Central memory CD8-positive, alpha-beta T cell (primary cell): ENCODE results near the gene MAST4.
A peak's percentile ranks its signal among the peaks of the same experiment; 100 is the strongest.

Source experiments
- ATAC-seq: fragments of 150-1000 bp; cut with Tn5 transposase; replicated peaks from 2 replicates; pipeline ENCODE4 v1.10.0; 2022; ENCODE audit warnings: mild to moderate bottlenecking, moderate FRiP score, moderate number of reproducible peaks; ENCODE audit not compliant: poor library complexity, severe bottlenecking; ENCODE audit errors: extremely low read depth
- DNase-seq, 2 donors: peaks; one replicate each; pipeline ENCODE4 v3.0.0; 2021; ENCODE audit warnings: low spot score in 2 of 2
- H3K27ac Mint-ChIP-seq: one replicate; pipeline ENCODE4 v1.8.0; 2022; ENCODE audit warnings: low read depth, mild to moderate bottlenecking, moderate library complexity, mixed read lengths
- H3K27me3 Mint-ChIP-seq: one replicate; pipeline ENCODE4 v1.8.0; 2022; ENCODE audit warnings: mixed read lengths
- H3K36me3 Mint-ChIP-seq: one replicate; pipeline ENCODE4 v1.8.0; 2022; ENCODE audit warnings: mild to moderate bottlenecking, moderate library complexity, mixed read lengths; ENCODE audit not compliant: insufficient read depth
- H3K4me1 Mint-ChIP-seq: one replicate; pipeline ENCODE4 v1.8.0; 2022; ENCODE audit warnings: mixed read lengths
- H3K4me3 Mint-ChIP-seq: one replicate; pipeline ENCODE4 v1.8.0; 2022; ENCODE audit warnings: mild to moderate bottlenecking, moderate library complexity, mixed read lengths
- H3K9me3 Mint-ChIP-seq: one replicate; pipeline ENCODE4 v1.8.0; 2022; ENCODE audit warnings: mixed read lengths

Gene MAST4

GRCh38 chr5:66860199-66860975 lies 264.2 kb downstream of the MAST4 start:
- peaks cover 44% of the 10 kb centered on the region for H3K27me3 Mint-ChIP-seq
- H3K4me1 Mint-ChIP-seq: no peaks in the 10 kb centered on the region
- H3K4me3 Mint-ChIP-seq: no peak overlapping the region
- H3K36me3 Mint-ChIP-seq: no peaks in the 10 kb centered on the region
- H3K9me3 Mint-ChIP-seq: no peaks in the 10 kb centered on the region
- ATAC-seq (no peak), DNase-seq (no peak)
- no peak overlapping the region for H3K27ac Mint-ChIP-seq

GRCh38 chr5:66861402-66861801 lies 265.2 kb downstream of the MAST4 start:
- Mint-ChIP-seq H3K27me3 (peaks cover 44% of the 10 kb centered on the region), H3K27ac (no peak overlapping the region), H3K36me3 (no peaks in the 10 kb centered on the region), H3K4me1 (no peaks in the 10 kb centered on the region), H3K4me3 (no peak overlapping the region), H3K9me3 (no peaks in the 10 kb centered on the region)
- DNase-seq: no peak
- no peak for ATAC-seq

GRCh38 chr5:66862020-66862419 lies 265.8 kb downstream of the MAST4 start:
- no peaks in the 10 kb centered on the region for H3K4me1 Mint-ChIP-seq
- no peak overlapping the region for H3K27ac Mint-ChIP-seq
- H3K9me3 Mint-ChIP-seq: no peaks in the 10 kb centered on the region
- DNase-seq (no peak), ATAC-seq (no peak)
- no peak overlapping the region for H3K4me3 Mint-ChIP-seq
- no peaks in the 10 kb centered on the region for H3K36me3 Mint-ChIP-seq
- peaks cover 44% of the 10 kb centered on the region for H3K27me3 Mint-ChIP-seq

- H3K4me1 Mint-ChIP-seq: no peaks in the 10 kb centered on the region
- peaks cover 44% of the 10 kb centered on the region for H3K27me3 Mint-ChIP-seq
- H3K36me3 Mint-ChIP-seq: no peaks in the 10 kb centered on the region
- DNase-seq (no peak), ATAC-seq (no peak)
- no peak overlapping the region for H3K4me3 Mint-ChIP-seq
- no peaks in the 10 kb centered on the region for H3K9me3 Mint-ChIP-seq
- H3K27ac Mint-ChIP-seq: no peak overlapping the region
These were observed 267.3 kb downstream of the MAST4 start for GRCh38 chr5:66863243-66864170.

- no peak overlapping the region for H3K4me3 Mint-ChIP-seq
- H3K9me3 Mint-ChIP-seq: no peaks in the 10 kb centered on the region
- H3K27me3 Mint-ChIP-seq: peaks cover 44% of the 10 kb centered on the region
- H3K4me1 Mint-ChIP-seq: no peaks in the 10 kb centered on the region
- DNase-seq (no peak), ATAC-seq (peak; percentile 52)
- no peaks in the 10 kb centered on the region for H3K36me3 Mint-ChIP-seq
- no peak overlapping the region for H3K27ac Mint-ChIP-seq
These were observed 268.2 kb downstream of the MAST4 start for GRCh38 chr5:66864240-66864884.

- no peak for DNase-seq
- peaks cover 23% of the 10 kb centered on the region for H3K27me3 Mint-ChIP-seq
- no peaks in the 10 kb centered on the region for H3K36me3 Mint-ChIP-seq
- no peak for ATAC-seq
- H3K27ac Mint-ChIP-seq: no peak overlapping the region
- no peaks in the 10 kb centered on the region for H3K9me3 Mint-ChIP-seq
- no peak overlapping the region for H3K4me3 Mint-ChIP-seq
- H3K4me1 Mint-ChIP-seq: no peaks in the 10 kb centered on the region
These were observed 271.6 kb downstream of the MAST4 start for GRCh38 chr5:66867618-66868322.

- no peaks in the 10 kb centered on the region for H3K9me3 Mint-ChIP-seq
- H3K4me1 Mint-ChIP-seq: no peaks in the 10 kb centered on the region
- DNase-seq (no peak), ATAC-seq (no peak)
- H3K27ac Mint-ChIP-seq: no peak overlapping the region
- no peak overlapping the region for H3K4me3 Mint-ChIP-seq
- no peaks in the 10 kb centered on the region for H3K36me3 Mint-ChIP-seq
- H3K27me3 Mint-ChIP-seq: peaks cover 10% of the 10 kb centered on the region
These were observed 273.2 kb downstream of the MAST4 start for GRCh38 chr5:66869347-66869746.

- H3K27me3 Mint-ChIP-seq: no peaks in the 10 kb centered on the region
- no peak overlapping the region for H3K27ac Mint-ChIP-seq
- ATAC-seq (no peak), DNase-seq (no peak)
- no peaks in the 10 kb centered on the region for H3K9me3 Mint-ChIP-seq
- no peaks in the 10 kb centered on the region for H3K4me1 Mint-ChIP-seq
- no peaks in the 10 kb centered on the region for H3K36me3 Mint-ChIP-seq
- no peak overlapping the region for H3K4me3 Mint-ChIP-seq
These were observed 274.5 kb downstream of the MAST4 start for GRCh38 chr5:66870708-66871107.

GRCh38 chr5:66871651-66872050 lies 275.5 kb downstream of the MAST4 start:
- no peak for DNase-seq
- H3K9me3 Mint-ChIP-seq: no peaks in the 10 kb centered on the region

GRCh38 chr5:66872736-66873331 lies 276.6 kb downstream of the MAST4 start:
- Mint-ChIP-seq H3K27me3 (no peaks in the 10 kb centered on the region), H3K27ac (no peak overlapping the region), H3K4me1 (no peaks in the 10 kb centered on the region), H3K36me3 (no peaks in the 10 kb centered on the region), H3K4me3 (no peak overlapping the region), H3K9me3 (no peaks in the 10 kb centered on the region)
- DNase-seq (no peak), ATAC-seq (no peak)

More at GRCh38 chr5:66871651-66872050, 275.5 kb downstream of the MAST4 start:
- H3K36me3 Mint-ChIP-seq: no peaks in the 10 kb centered on the region
- no peaks in the 10 kb centered on the region for H3K27me3 Mint-ChIP-seq
- H3K4me1 Mint-ChIP-seq: no peaks in the 10 kb centered on the region
- H3K4me3 Mint-ChIP-seq: no peak overlapping the region
- no peak for ATAC-seq
- H3K27ac Mint-ChIP-seq: no peak overlapping the region

- Mint-ChIP-seq H3K36me3 (no peaks in the 10 kb centered on the region), H3K9me3 (no peaks in the 10 kb centered on the region), H3K4me3 (no peak overlapping the region), H3K4me1 (no peaks in the 10 kb centered on the region), H3K27ac (no peak overlapping the region), H3K27me3 (no peaks in the 10 kb centered on the region)
- no peak for DNase-seq
- ATAC-seq: no peak
These were observed 277.8 kb downstream of the MAST4 start for GRCh38 chr5:66874004-66874403.

- H3K4me3 Mint-ChIP-seq: no peak overlapping the region
- H3K27ac Mint-ChIP-seq: no peak overlapping the region
- no peaks in the 10 kb centered on the region for H3K27me3 Mint-ChIP-seq
- H3K4me1 Mint-ChIP-seq: no peaks in the 10 kb centered on the region
- ATAC-seq (no peak), DNase-seq (no peak)
- H3K9me3 Mint-ChIP-seq: no peaks in the 10 kb centered on the region
- no peaks in the 10 kb centered on the region for H3K36me3 Mint-ChIP-seq
These were observed 279.1 kb downstream of the MAST4 start for GRCh38 chr5:66875315-66875714.
